OCI-LY7 (cell line): ENCODE results near the gene PNMA8B. TPM values are rescaled to one million over a fixed set of nuclear protein-coding genes. Genes with fewer than 3 reads are reported as not detected.

ENCODE experiments used
- BruUV-seq: library from RNA; stranded (reverse); fragments of 400-500 nt; replicated peaks from 2 replicates; lab custom pipeline; 2021; lab: Mats Ljungman, UMichigan
- CTCF ChIA-PET: fragments of 300-600 bp; sonication (Branson Sonifier 250); formaldehyde crosslinking; loops from one replicate; lab custom pipeline; 2022; ENCODE audit warnings: antibody characterized with exemption; ENCODE audit not compliant: unreplicated experiment; lab: Charles Lee
- POLR2A ChIA-PET: fragments of 300-600 bp; sonication (Branson Sonifier 250); formaldehyde crosslinking; loops from one replicate; lab custom pipeline; 2022; ENCODE audit warnings: antibody characterized with exemption; lab: Charles Lee
- DNase-seq: peaks from one replicate; pipeline ENCODE4 v3.0.0-alpha.2; 2015; ENCODE audit warnings: low spot score
- H2AFZ ChIP-seq: fragments of 200-600 bp; sonication (generic), shearing (Covaris generic); 2 replicates; pipeline ENCODE4 v1.6.1; 2014; ENCODE audit warnings: mild to moderate bottlenecking, antibody characterized with exemption, low read length, moderate library complexity
- H3K27ac ChIP-seq: fragments of 200-600 bp; sonication (generic); 2 replicates; pipeline ENCODE4 v1.5.1; 2014; ENCODE audit warnings: mixed run types, low read depth, mild to moderate bottlenecking, moderate library complexity, low read length, inconsistent platforms; ENCODE audit not compliant: poor library complexity, severe bottlenecking
- H3K36me3 ChIP-seq: fragments of 200-600 bp; sonication (generic); 2 replicates; pipeline ENCODE4 v1.6.1; 2014; ENCODE audit warnings: mild to moderate bottlenecking, antibody characterized with exemption, low read length, moderate library complexity, mixed read lengths; ENCODE audit not compliant: insufficient read depth
- H3K4me1 ChIP-seq: fragments of 200-600 bp; sonication (generic); 2 replicates; pipeline ENCODE4 v1.5.1; 2014; ENCODE audit warnings: mild to moderate bottlenecking, low read length; ENCODE audit not compliant: insufficient read depth, poor library complexity, severe bottlenecking
- H3K4me2 ChIP-seq: fragments of 200-600 bp; sonication (generic); 2 replicates; pipeline ENCODE4 v1.6.1; 2014; ENCODE audit warnings: mild to moderate bottlenecking, low read length
- H3K4me3 ChIP-seq: fragments of 200-600 bp; sonication (generic); 2 replicates; pipeline ENCODE4 v1.5.1; 2014; ENCODE audit warnings: mild to moderate bottlenecking, low read depth, low read length; ENCODE audit not compliant: poor library complexity, severe bottlenecking
- H3K79me2 ChIP-seq: fragments of 200-600 bp; sonication (generic); 2 replicates; pipeline ENCODE4 v1.6.1; 2016; ENCODE audit warnings: low read depth, mild to moderate bottlenecking, low read length, moderate library complexity, mixed read lengths; ENCODE audit not compliant: insufficient read depth
- H3K9me2 ChIP-seq: fragments of 200-600 bp; sonication (generic); 2 replicates; pipeline ENCODE4 v1.6.1; 2016; ENCODE audit warnings: mild to moderate bottlenecking, low read length, mixed read lengths; ENCODE audit not compliant: insufficient read depth
- H3K9me3 ChIP-seq: fragments of 200-600 bp; sonication (generic); 2 replicates; pipeline ENCODE4 v1.6.1; 2014; ENCODE audit warnings: mild to moderate bottlenecking, mixed run types, low read length, mixed read lengths
- H4K20me1 ChIP-seq: fragments of 200-600 bp; sonication (generic); 2 replicates; pipeline ENCODE4 v1.6.1; 2014; ENCODE audit warnings: mild to moderate bottlenecking, antibody characterized with exemption, low read length, moderate library complexity, mixed read lengths; ENCODE audit not compliant: insufficient read depth
- EZH2phosphoT487 ChIP-seq: fragments of 200-600 bp; sonication (generic); IDR thresholded peaks from 2 replicates; pipeline ENCODE4 v1.6.1; 2018; ENCODE audit warnings: low read depth, borderline replicate concordance, mild to moderate bottlenecking, mixed run types, antibody characterized with exemption, low read length, moderate library complexity, mixed read lengths
- intact Hi-C: fragments of 100-400 bp; cut with micrococcal nuclease; formaldehyde crosslinking; loops from one replicate; pipeline ENCODE4 v1.10.0; 2022; ENCODE audit not compliant: unreplicated experiment
- total RNA-seq, 2 experiments: library from RNA; depleted of rRNA in 1 of 2; stranded (reverse); fragments of >200 nt in 1 of 2; shearing (Covaris generic) in 1 of 2; gene quantifications; 2 replicates each; pipeline ENCODE4 v1.2.3, GENCODE V29; 2014 to 2022
- TF ChIP-seq, protein P1 (sequence below): fragments of 200-600 bp; sonication (generic); conservative IDR thresholded peaks from 2 replicates; pipeline ENCODE4 v1.5.1; 2014; ENCODE audit warnings: mild to moderate bottlenecking, antibody characterized with exemption, low read length, moderate library complexity, mixed read lengths

PNMA8B gene
- total RNA-seq, 2 experiments from 2014 or later, result 0.40 to 2.0 TPM

DNA sequence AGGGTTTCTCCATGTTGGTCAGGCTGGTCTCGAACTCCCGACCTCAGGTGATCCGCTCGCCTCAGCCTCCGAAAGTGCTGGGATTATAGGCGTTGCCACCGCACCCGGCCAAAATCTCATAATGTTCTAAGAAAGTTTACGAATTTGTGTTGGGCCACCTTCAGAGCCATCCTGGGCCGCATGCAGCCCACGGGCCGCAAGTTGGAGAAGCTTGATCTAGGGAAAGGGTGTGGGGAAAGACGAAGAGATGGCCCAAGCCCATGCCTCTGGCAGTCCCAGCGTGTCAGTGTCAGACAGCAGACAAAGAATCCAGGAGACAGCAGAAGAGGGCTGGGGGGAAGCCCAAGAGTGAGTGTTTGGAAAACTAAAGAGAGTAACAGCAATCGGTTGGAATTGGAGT, 49.6 kb downstream of the PNMA8B start:
- Histone ChIP-seq H3K4me3 (no peak overlapping the region), H4K20me1 (no peaks in the 10 kb centered on the region), H2AFZ (no peak overlapping the region; the same call in 1 of the 2 replicates), H3K4me1 (peaks cover 21% of the 10 kb centered on the region), H3K9me2 (no peaks in the 10 kb centered on the region), H3K27ac (no peak overlapping the region), H3K79me2 (no peaks in the 10 kb centered on the region), H3K9me3 (peaks cover 9% of the 10 kb centered on the region), H3K36me3 (no peaks in the 10 kb centered on the region), H3K4me2 (no peak overlapping the region)
- DNase-seq, result no peak
- CTCF ChIA-PET, result no interaction called here
- BruUV-seq, result no TSS peak
- POLR2A ChIA-PET, result interaction anchor here (1.0 kb wide), 1 partner anchor 11 kb away, joined by 3 read pairs; no protein-coding TSS in a partner anchor
- intact Hi-C loops, result no loop called here
- no peak for TF ChIP-seq EZH2phosphoT487

DNA sequence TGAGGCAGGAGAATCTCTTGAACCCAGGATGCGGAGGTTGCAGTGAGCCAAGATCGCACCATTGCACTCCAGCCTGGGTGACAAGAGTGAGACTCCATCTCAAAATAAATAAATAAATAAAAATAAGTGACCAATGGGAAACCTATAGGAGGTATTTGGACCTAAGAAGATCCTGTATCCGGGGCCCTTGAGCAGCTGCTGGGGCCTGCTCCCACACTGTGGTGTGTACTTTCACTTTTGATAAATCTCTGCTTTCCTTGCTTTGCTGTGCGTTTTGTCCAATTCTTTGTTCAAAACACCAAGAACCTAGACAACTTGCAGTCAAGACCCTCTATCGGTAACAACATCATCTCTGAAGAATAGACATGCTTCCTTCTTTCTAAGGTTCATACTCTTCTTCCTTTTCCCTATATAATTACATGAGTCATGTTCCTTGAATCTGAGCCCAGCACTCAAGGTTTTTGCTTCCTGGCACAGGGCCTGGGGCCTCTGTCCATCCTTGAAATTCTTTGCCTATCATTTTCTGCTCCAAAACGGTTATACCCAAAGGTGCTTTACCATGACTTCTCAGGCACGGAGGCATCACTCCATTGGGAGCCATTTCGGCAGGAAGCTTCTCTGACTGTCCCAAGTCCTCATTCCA, 52.7 kb downstream of the PNMA8B start:
- H2AFZ ChIP-seq, result peak overlapping the region; percentile 34; the same call in 1 of the 2 replicates
- DNase-seq, result no peak

DNA sequence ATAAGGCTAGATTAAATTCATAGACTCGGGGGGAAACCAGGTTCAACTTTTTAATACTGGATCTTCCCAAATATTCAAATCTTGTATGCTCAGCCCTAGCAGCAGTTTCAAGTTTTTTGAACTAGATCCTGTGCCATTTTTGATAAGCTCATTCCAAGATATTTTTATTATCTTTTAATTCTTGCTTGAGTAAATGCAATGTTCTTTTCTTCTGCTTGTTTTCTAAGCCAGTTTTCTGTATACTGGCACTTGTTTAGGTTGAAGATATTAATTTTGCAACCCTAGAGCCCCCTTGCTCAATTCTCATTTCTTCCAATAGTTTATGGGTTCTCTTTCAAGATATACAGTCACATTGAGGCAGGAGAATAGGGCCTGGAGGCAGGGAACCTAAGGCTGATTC, 53.8 kb downstream of the PNMA8B start:
- POLR2A ChIA-PET, result interaction anchor here (0.6 kb wide), 1 partner anchor 1282 kb away, joined by 3 read pairs; no protein-coding TSS in a partner anchor
- Histone ChIP-seq H3K9me2 (no peaks in the 10 kb centered on the region), H3K4me3 (no peak overlapping the region), H3K9me3 (no peaks in the 10 kb centered on the region), H3K4me2 (no peak overlapping the region), H3K36me3 (no peaks in the 10 kb centered on the region), H3K4me1 (peaks cover 6% of the 10 kb centered on the region), H4K20me1 (no peaks in the 10 kb centered on the region), H2AFZ (no peak overlapping the region), H3K27ac (no peak overlapping the region), H3K79me2 (no peaks in the 10 kb centered on the region)
- TF ChIP-seq, protein P1, sequence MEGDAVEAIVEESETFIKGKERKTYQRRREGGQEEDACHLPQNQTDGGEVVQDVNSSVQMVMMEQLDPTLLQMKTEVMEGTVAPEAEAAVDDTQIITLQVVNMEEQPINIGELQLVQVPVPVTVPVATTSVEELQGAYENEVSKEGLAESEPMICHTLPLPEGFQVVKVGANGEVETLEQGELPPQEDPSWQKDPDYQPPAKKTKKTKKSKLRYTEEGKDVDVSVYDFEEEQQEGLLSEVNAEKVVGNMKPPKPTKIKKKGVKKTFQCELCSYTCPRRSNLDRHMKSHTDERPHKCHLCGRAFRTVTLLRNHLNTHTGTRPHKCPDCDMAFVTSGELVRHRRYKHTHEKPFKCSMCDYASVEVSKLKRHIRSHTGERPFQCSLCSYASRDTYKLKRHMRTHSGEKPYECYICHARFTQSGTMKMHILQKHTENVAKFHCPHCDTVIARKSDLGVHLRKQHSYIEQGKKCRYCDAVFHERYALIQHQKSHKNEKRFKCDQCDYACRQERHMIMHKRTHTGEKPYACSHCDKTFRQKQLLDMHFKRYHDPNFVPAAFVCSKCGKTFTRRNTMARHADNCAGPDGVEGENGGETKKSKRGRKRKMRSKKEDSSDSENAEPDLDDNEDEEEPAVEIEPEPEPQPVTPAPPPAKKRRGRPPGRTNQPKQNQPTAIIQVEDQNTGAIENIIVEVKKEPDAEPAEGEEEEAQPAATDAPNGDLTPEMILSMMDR, result no peak
- no peak for TF ChIP-seq EZH2phosphoT487
- no TSS peak for BruUV-seq
- CTCF ChIA-PET, result no interaction called here
- DNase-seq, result no peak
- intact Hi-C loops, result no loop called here

More for the DNA sequence above, 52.7 kb downstream of the PNMA8B start:
- Histone ChIP-seq H3K36me3 (no peaks in the 10 kb centered on the region), H3K9me2 (no peaks in the 10 kb centered on the region), H3K4me1 (peaks cover 17% of the 10 kb centered on the region), H3K9me3 (no peaks in the 10 kb centered on the region), H3K4me2 (no peak overlapping the region), H3K4me3 (no peak overlapping the region), H3K27ac (no peak overlapping the region), H4K20me1 (no peaks in the 10 kb centered on the region), H3K79me2 (no peaks in the 10 kb centered on the region)
- POLR2A ChIA-PET, result interaction anchor here (2.0 kb wide), 1 partner anchor 23 kb away, joined by 10 read pairs; no protein-coding TSS in a partner anchor
- intact Hi-C loops, result no loop called here
- TF ChIP-seq EZH2phosphoT487, result no peak
- TF ChIP-seq, protein P1, result no peak
- BruUV-seq, result no TSS peak
- CTCF ChIA-PET, result no interaction called here

Other genes starting within 250 kb of the PNMA8B start
- not detected in 2 replicates for gene HIF3A, start 198.8 kb downstream of the PNMA8B start, total RNA-seq (2014; rRNA removed; shearing (Covaris generic))
- not detected in 2 replicates for gene HIF3A, start 198.8 kb downstream of the PNMA8B start, total RNA-seq (2022)
- 110 and 118 TPM in 2 replicates for gene PPP5C, start 148.8 kb downstream of the PNMA8B start, total RNA-seq (2014; rRNA removed; shearing (Covaris generic))
- 103 and 105 TPM in 2 replicates for gene PPP5C, start 148.8 kb downstream of the PNMA8B start, total RNA-seq (2022)
- 0.09 TPM in 1 of 2 replicates, not detected in the other for gene CCDC8, start 82.3 kb downstream of the PNMA8B start, total RNA-seq (2014; rRNA removed; shearing (Covaris generic))
- 0.10 TPM in 1 of 2 replicates, not detected in the other for gene CCDC8, start 82.3 kb downstream of the PNMA8B start, total RNA-seq (2022)
- gene PNMA8C, start 66.9 kb downstream of the PNMA8B start, total RNA-seq (2014; rRNA removed; shearing (Covaris generic)), result 1.0 and 1.5 TPM in 2 replicates
- 4.3 and 4.9 TPM in 2 replicates for gene PNMA8C, start 66.9 kb downstream of the PNMA8B start, total RNA-seq (2022)
- not detected in 2 replicates for gene PNMA8A, start 24.3 kb downstream of the PNMA8B start, total RNA-seq (2014; rRNA removed; shearing (Covaris generic))
- not detected in 2 replicates for gene PNMA8A, start 24.3 kb downstream of the PNMA8B start, total RNA-seq (2022)
- gene CALM3, start 105.5 kb upstream of the PNMA8B start, total RNA-seq (2014; rRNA removed; shearing (Covaris generic)), result 175 and 205 TPM in 2 replicates
- gene CALM3, start 105.5 kb upstream of the PNMA8B start, total RNA-seq (2022), result 198 and 246 TPM in 2 replicates
- gene PTGIR, start 129.2 kb upstream of the PNMA8B start, total RNA-seq (2014; rRNA removed; shearing (Covaris generic)), result 0.25 and 0.26 TPM in 2 replicates
- gene PTGIR, start 129.2 kb upstream of the PNMA8B start, total RNA-seq (2022), result not detected in 2 replicates
- not detected in 2 replicates for gene GNG8, start 140.3 kb upstream of the PNMA8B start, total RNA-seq (2014; rRNA removed; shearing (Covaris generic))
- not detected in 2 replicates for gene GNG8, start 140.3 kb upstream of the PNMA8B start, total RNA-seq (2022)
- 0.10 and 0.44 TPM in 2 replicates for gene DACT3, start 165.3 kb upstream of the PNMA8B start, total RNA-seq (2014; rRNA removed; shearing (Covaris generic))
- gene DACT3, start 165.3 kb upstream of the PNMA8B start, total RNA-seq (2022), result not detected in 2 replicates
- gene PRKD2, start 221.2 kb upstream of the PNMA8B start, total RNA-seq (2014; rRNA removed; shearing (Covaris generic)), result 30.5 and 34.3 TPM in 2 replicates
- 89.2 and 101 TPM in 2 replicates for gene PRKD2, start 221.2 kb upstream of the PNMA8B start, total RNA-seq (2022)